Measurements from ENCODE around the gene HSPE1.
"Not testable (repeated sequence)": the region's sequence is repeated elsewhere in the genome, so short reads cannot be mapped to it uniquely, and the experiment has no call there.

The HSPE1 gene

GRCh38 chr2:197499594-197500502 lies at the start of gene HSPE1, which contains the start of gene HSPD1:
HSPE1 (plus strand) TSS chr2:197500379; CDS start chr2:197500437, 58 bp downstream.
HSPD1 (minus strand) TSS chr2:197499840; CDS start chr2:197498848, 992 bp downstream.
- peak; percentile 94 to 99 (median 96) for DNase-seq

GRCh38 chr2:197450465-197450864 lies 49.7 kb upstream of the HSPE1 start:
- DNase-seq, result no peak

- DNase-seq, result not testable (repeated sequence)
These were observed 49.2 kb upstream of the HSPE1 start for GRCh38 chr2:197450935-197451358.

- DNase-seq, result no peak
These were observed 47.4 kb upstream of the HSPE1 start for GRCh38 chr2:197452754-197453122.

GRCh38 chr2:197453123-197453913 lies 46.9 kb upstream of the HSPE1 start, which contains the start of gene COQ10B:
COQ10B (plus strand) TSS chr2:197453552; CDS start chr2:197453561, 9 bp downstream.
- peak; percentile 93 to 97 (median 96) for DNase-seq

GRCh38 chr2:197453914-197454398 lies 46.2 kb upstream of the HSPE1 start:
- no peak for DNase-seq

- DNase-seq, result no peak
These were observed 45.3 kb upstream of the HSPE1 start for GRCh38 chr2:197454923-197455322.

GRCh38 chr2:197455428-197455827 lies 44.8 kb upstream of the HSPE1 start:
- no peak for DNase-seq

GRCh38 chr2:197460649-197461048 lies 39.5 kb upstream of the HSPE1 start:
- DNase-seq, result no peak

GRCh38 chr2:197461057-197461456 lies 39.1 kb upstream of the HSPE1 start:
- DNase-seq, result no peak

- no peak for DNase-seq
These were observed 36.0 kb upstream of the HSPE1 start for GRCh38 chr2:197464175-197464574.

GRCh38 chr2:197472166-197472565 lies 28.0 kb upstream of the HSPE1 start:
- no peak for DNase-seq

GRCh38 chr2:197477797-197478196 lies 22.4 kb upstream of the HSPE1 start:
- no peak for DNase-seq

- DNase-seq, result no peak
These were observed 19.8 kb upstream of the HSPE1 start for GRCh38 chr2:197480165-197481036.

- DNase-seq, result not testable (repeated sequence)
These were observed 15.9 kb upstream of the HSPE1 start for GRCh38 chr2:197484248-197484647.

GRCh38 chr2:197486175-197486574 lies 14.0 kb upstream of the HSPE1 start:
- no peak for DNase-seq

- DNase-seq, result no peak
These were observed 12.8 kb upstream of the HSPE1 start for GRCh38 chr2:197487385-197487784.

- DNase-seq, result no peak
These were observed 4.6 kb upstream of the HSPE1 start for GRCh38 chr2:197495433-197496134.

GRCh38 chr2:197496695-197497094 lies 3.5 kb upstream of the HSPE1 start:
- no peak for DNase-seq

- DNase-seq, result no peak
These were observed 2.9 kb upstream of the HSPE1 start for GRCh38 chr2:197497326-197497725.

- DNase-seq, result no peak
These were observed 1.8 kb upstream of the HSPE1 start for GRCh38 chr2:197498235-197498936.
